ENCODE results near the gene CHD2.
A peak's percentile ranks its signal among the peaks of the same experiment; 100 is the strongest.

DNA sequence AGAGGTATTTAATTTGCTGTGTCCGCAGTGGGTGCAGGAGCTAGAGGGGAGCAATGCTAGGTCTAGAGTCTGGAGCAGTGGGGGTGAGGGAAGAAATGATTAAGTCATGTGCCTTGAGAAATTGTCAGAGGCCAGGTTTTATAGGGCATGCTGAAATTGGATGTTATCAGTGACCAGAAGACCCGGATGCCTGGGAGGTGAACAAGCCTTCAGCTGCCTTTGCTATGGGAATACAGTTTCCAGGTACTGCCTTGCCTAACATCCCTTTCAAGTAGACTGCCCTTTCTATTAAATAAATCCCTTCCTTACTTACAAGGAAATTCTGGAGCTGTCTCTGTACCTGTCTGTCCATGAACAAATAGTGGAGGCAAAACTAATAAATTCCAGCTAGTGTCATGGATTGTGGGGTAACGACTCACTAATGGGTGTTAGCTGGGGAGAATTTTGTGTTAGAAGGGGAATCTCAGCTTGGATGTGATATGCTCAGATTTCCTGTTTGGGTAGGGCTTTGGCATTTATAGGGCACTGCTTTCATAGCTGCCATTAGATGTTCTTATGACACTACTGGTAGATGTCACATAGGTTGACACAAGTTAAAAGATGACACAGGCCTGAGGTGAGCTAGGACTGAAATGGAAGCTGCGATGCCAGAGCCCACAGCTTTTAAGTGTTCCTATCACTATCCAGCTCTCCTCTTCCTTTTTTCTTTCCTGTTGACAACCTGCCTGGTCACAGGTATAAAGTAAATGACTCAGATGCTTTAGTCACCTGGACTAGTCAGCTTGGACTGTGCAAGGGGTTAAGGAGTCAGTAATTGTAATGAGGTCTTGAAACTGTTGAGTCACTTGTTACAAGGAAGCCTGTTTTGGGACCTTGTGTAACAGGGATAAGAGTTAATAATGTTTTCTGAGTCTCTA, 21.3 kb downstream of the CHD2 start:
- TF ChIP-seq, protein P1, sequence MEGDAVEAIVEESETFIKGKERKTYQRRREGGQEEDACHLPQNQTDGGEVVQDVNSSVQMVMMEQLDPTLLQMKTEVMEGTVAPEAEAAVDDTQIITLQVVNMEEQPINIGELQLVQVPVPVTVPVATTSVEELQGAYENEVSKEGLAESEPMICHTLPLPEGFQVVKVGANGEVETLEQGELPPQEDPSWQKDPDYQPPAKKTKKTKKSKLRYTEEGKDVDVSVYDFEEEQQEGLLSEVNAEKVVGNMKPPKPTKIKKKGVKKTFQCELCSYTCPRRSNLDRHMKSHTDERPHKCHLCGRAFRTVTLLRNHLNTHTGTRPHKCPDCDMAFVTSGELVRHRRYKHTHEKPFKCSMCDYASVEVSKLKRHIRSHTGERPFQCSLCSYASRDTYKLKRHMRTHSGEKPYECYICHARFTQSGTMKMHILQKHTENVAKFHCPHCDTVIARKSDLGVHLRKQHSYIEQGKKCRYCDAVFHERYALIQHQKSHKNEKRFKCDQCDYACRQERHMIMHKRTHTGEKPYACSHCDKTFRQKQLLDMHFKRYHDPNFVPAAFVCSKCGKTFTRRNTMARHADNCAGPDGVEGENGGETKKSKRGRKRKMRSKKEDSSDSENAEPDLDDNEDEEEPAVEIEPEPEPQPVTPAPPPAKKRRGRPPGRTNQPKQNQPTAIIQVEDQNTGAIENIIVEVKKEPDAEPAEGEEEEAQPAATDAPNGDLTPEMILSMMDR (IDR thresholded peaks at IDR 0.05; ENCODE audit: extremely low read depth in 1 of 2, insufficient read depth in 1 of 2, low read depth in 1 of 2, low read length in 2 of 2) = no peak
- TF ChIP-seq EZH2 (IDR thresholded peaks at IDR 0.05; ENCODE audit: borderline replicate concordance, low read depth, low read length, severe bottlenecking) = no peak
- TF ChIP-seq FOS (IDR thresholded peaks at IDR 0.05; ENCODE audit: borderline replicate concordance, insufficient read depth, low read length) = peak; percentile 75
